Trophoblast cell (in vitro differentiated cells and primary cell): ENCODE measurements around the gene MAB21L3.

Experiments used
- DNase-seq, 2 donors: peaks; one replicate each; pipeline ENCODE4 v3.0.0-alpha.2; 2016
- H2AFZ ChIP-seq: 2 replicates; pipeline ENCODE4 v1.6.1; 2013; ENCODE audit warnings: low read length, moderate library complexity, mild to moderate bottlenecking; ENCODE audit not compliant: insufficient read depth, poor library complexity
- H2AK5ac ChIP-seq: 2 replicates; pipeline ENCODE4 v1.6.1; 2013; ENCODE audit warnings: mild to moderate bottlenecking, low read length
- H2BK120ac ChIP-seq: 2 replicates; pipeline ENCODE4 v1.6.1; 2013; ENCODE audit warnings: low read length, mild to moderate bottlenecking, moderate library complexity; ENCODE audit not compliant: insufficient read depth, poor library complexity
- H2BK12ac ChIP-seq: 2 replicates; pipeline ENCODE4 v1.6.1; 2013; ENCODE audit warnings: mild to moderate bottlenecking, low read length, moderate library complexity
- H2BK5ac ChIP-seq: 2 replicates; pipeline ENCODE4 v1.6.1; 2013; ENCODE audit warnings: low read length, low read depth, moderate library complexity, mild to moderate bottlenecking; ENCODE audit not compliant: poor library complexity
- H3K14ac ChIP-seq: 2 replicates; pipeline ENCODE4 v1.6.1; 2013; ENCODE audit warnings: mild to moderate bottlenecking, low read length
- H3K18ac ChIP-seq: 2 replicates; pipeline ENCODE4 v1.6.1; 2013; ENCODE audit warnings: mild to moderate bottlenecking, low read length
- H3K23ac ChIP-seq: 2 replicates; pipeline ENCODE4 v1.6.1; 2013; ENCODE audit warnings: low read length
- H3K27ac ChIP-seq: 2 replicates; pipeline ENCODE4 v1.5.1; 2013; ENCODE audit warnings: low read depth, mild to moderate bottlenecking, inconsistent platforms, low read length, moderate library complexity
- H3K27me3 ChIP-seq: 2 replicates; pipeline ENCODE4 v1.6.1; 2013; ENCODE audit warnings: inconsistent platforms, mild to moderate bottlenecking, low read length, moderate library complexity; ENCODE audit not compliant: insufficient read depth
- H3K36me3 ChIP-seq, 2 experiments: 1 replicate in 1 of 2; 2 replicates in 1 of 2; pipeline ENCODE4 v1.6.1; 2013; ENCODE audit warnings: low read length in 2 of 2, mild to moderate bottlenecking in 2 of 2, moderate library complexity in 1 of 2; ENCODE audit not compliant: insufficient read depth in 2 of 2, control insufficient read depth in 1 of 2
- H3K4ac ChIP-seq: 2 replicates; pipeline ENCODE4 v1.6.1; 2013; ENCODE audit warnings: low read depth, mild to moderate bottlenecking, low read length, moderate library complexity
- H3K4me1 ChIP-seq, 2 experiments: 1 replicate in 1 of 2; 2 replicates in 1 of 2; pipeline ENCODE4 v1.6.1; 2013; ENCODE audit warnings: low read length in 2 of 2, mild to moderate bottlenecking in 2 of 2, moderate library complexity in 1 of 2; ENCODE audit not compliant: insufficient read depth in 2 of 2, control insufficient read depth in 1 of 2
- H3K4me2 ChIP-seq: 2 replicates; pipeline ENCODE4 v1.6.1; 2013; ENCODE audit warnings: inconsistent platforms, mild to moderate bottlenecking, low read length, moderate library complexity
- H3K4me3 ChIP-seq: 2 replicates; pipeline ENCODE4 v1.5.1; 2013; ENCODE audit warnings: mild to moderate bottlenecking, low read depth, low read length, inconsistent platforms
- H3K79me1 ChIP-seq: one replicate; pipeline ENCODE4 v1.6.1; 2013; ENCODE audit warnings: low read length
- H3K79me2 ChIP-seq: 2 replicates; pipeline ENCODE4 v1.6.1; 2013; ENCODE audit warnings: low read length, mild to moderate bottlenecking; ENCODE audit not compliant: control insufficient read depth, insufficient read depth, poor library complexity
- H3K9ac ChIP-seq: 2 replicates; pipeline ENCODE4 v1.6.1; 2013; ENCODE audit warnings: mild to moderate bottlenecking, low read length
- H3K9me3 ChIP-seq: 2 replicates; pipeline ENCODE4 v1.6.1; 2013; ENCODE audit warnings: low read depth, mild to moderate bottlenecking, control low read depth, inconsistent platforms, low read length; ENCODE audit not compliant: insufficient read depth
- H4K12ac ChIP-seq: 2 replicates; pipeline ENCODE4 v1.6.1; 2013; ENCODE audit warnings: low read depth, mild to moderate bottlenecking, low read length, moderate library complexity
- H4K8ac ChIP-seq: 2 replicates; pipeline ENCODE4 v1.6.1; 2013; ENCODE audit warnings: low read depth, mild to moderate bottlenecking, low read length, moderate library complexity
- H4K91ac ChIP-seq: one replicate; pipeline ENCODE4 v1.6.1; 2013; ENCODE audit warnings: low read depth, mild to moderate bottlenecking, low read length, moderate library complexity
- WGBS: extraction: QIAGEN DNeasy Blood & Tissue Kit; methylation state at CpG from one replicate; pipeline ENCODE4 v1.1.7; 2013; ENCODE audit warnings: missing lambda C conversion rate; ENCODE audit not compliant: insufficient read length, insufficient coverage; ENCODE audit errors: extremely low coverage; 5-methylcytosine and 5-hydroxymethylcytosine counted together

The MAB21L3 gene

DNA sequence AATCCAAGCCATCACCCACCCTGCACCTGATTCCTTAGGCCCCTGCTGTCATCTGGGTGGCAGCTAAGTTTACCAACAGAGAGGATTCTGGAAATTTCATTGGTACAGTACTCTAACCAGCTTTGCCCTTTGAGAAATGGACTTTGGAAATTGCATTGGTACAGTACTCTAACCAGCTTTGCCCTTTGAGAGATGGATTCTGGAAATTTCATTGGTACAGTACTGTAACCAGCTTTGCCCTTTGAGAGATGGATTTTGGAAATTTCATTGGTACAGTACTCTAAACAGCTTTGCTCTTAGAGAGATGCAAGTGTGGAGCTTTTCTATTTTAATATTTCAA, 42.5 kb downstream of the MAB21L3 start:
- Histone ChIP-seq H3K27me3 (no peaks in the 10 kb centered on the region), H3K4ac (no peak overlapping the region), H2BK5ac (no peak overlapping the region), H2AK5ac (no peak overlapping the region), H4K8ac (no peak overlapping the region), H2BK120ac (no peak overlapping the region), H3K9me3 (peaks cover 4% of the 10 kb centered on the region), H3K4me3 (no peak overlapping the region), H4K91ac (no peak overlapping the region), H3K4me1 (peaks cover 2 to 5% of the 10 kb centered on the region in 2 experiments), H3K79me2 (no peaks in the 10 kb centered on the region), H3K79me1 (peaks cover 5% of the 10 kb centered on the region), H3K18ac (no peak overlapping the region), H4K12ac (no peak overlapping the region), H2AFZ (no peak overlapping the region), H3K14ac (no peak overlapping the region), H3K36me3 (no peaks in the 10 kb centered on the region), H2BK12ac (no peak overlapping the region), H3K4me2 (no peak overlapping the region), H3K23ac (no peak overlapping the region), H3K9ac (no peak overlapping the region), H3K27ac (no peak overlapping the region)
- DNase-seq = no peak

GRCh38 chr1:116154536-116154935, 43.3 kb downstream of the MAB21L3 start:
- Histone ChIP-seq H3K23ac (no peak overlapping the region), H2BK12ac (no peak overlapping the region), H4K8ac (no peak overlapping the region), H3K4me3 (no peak overlapping the region), H4K12ac (no peak overlapping the region), H3K27ac (no peak overlapping the region), H2AK5ac (no peak overlapping the region), H3K9me3 (peaks cover 4% of the 10 kb centered on the region), H2BK120ac (no peak overlapping the region), H2BK5ac (no peak overlapping the region), H3K18ac (no peak overlapping the region), H3K4ac (no peak overlapping the region), H2AFZ (no peak overlapping the region), H3K79me1 (peaks cover 5% of the 10 kb centered on the region), H3K9ac (no peak overlapping the region), H3K4me1 (peaks cover 2 to 4% of the 10 kb centered on the region in 2 experiments), H3K36me3 (no peaks in the 10 kb centered on the region), H3K14ac (no peak overlapping the region), H4K91ac (no peak overlapping the region), H3K27me3 (no peaks in the 10 kb centered on the region), H3K4me2 (no peak overlapping the region), H3K79me2 (no peaks in the 10 kb centered on the region)
- WGBS = no CpG with 5 or more reads among the region's 4 CpGs
- no peak for DNase-seq

- Histone ChIP-seq H3K23ac (peak overlapping the region; percentile 13), H2AK5ac (no peak overlapping the region), H3K4me3 (no peak overlapping the region), H3K36me3 (no peaks in the 10 kb centered on the region), H3K4me1 (peaks cover 0 to 2% of the 10 kb centered on the region in 2 experiments), H2AFZ (no peak overlapping the region), H3K9ac (no peak overlapping the region), H3K9me3 (peaks cover 2% of the 10 kb centered on the region), H3K27me3 (no peaks in the 10 kb centered on the region), H3K27ac (no peak overlapping the region), H4K91ac (no peak overlapping the region), H3K79me1 (peaks cover 3% of the 10 kb centered on the region), H3K14ac (no peak overlapping the region), H4K8ac (no peak overlapping the region), H2BK5ac (no peak overlapping the region), H2BK12ac (no peak overlapping the region), H3K18ac (no peak overlapping the region), H3K79me2 (no peaks in the 10 kb centered on the region), H3K4me2 (no peak overlapping the region), H2BK120ac (no peak overlapping the region), H4K12ac (no peak overlapping the region), H3K4ac (no peak overlapping the region)
- DNase-seq = no peak
- no CpG with 5 or more reads among the region's 4 CpGs for WGBS
These were observed 45.9 kb downstream of the MAB21L3 start for GRCh38 chr1:116157096-116157495.

DNA sequence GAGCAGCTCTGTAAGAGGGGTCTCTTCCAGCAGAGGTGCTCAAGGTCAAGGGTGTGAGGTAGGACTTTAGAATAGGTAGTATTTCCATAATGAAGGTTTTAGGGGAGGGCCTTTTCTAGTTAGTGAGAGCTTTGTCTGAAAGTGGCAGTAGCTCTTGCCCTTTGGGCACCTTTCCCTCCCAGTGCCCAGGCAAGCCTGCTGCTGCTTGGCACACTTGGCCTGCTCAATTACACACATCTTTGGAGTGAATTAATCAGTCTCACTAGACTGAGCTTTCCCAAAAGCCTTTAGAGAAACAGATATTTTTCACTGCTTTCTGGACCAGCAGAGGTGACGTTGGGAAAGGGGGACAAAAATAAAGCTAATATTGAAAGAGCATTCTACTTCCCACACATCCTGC, 48.0 kb downstream of the MAB21L3 start:
- no CpG with 5 or more reads among the region's 1 CpG for WGBS
- H3K79me2 ChIP-seq = no peaks in the 10 kb centered on the region

More for the DNA sequence above, 48.0 kb downstream of the MAB21L3 start:
- H2BK12ac ChIP-seq = no peak overlapping the region
- H3K79me1 ChIP-seq = no peaks in the 10 kb centered on the region
- DNase-seq = no peak
- no peak overlapping the region for H4K12ac ChIP-seq
- H3K23ac ChIP-seq = no peak overlapping the region
- H2AFZ ChIP-seq = no peak overlapping the region
- H3K9ac ChIP-seq = no peak overlapping the region
- H2BK120ac ChIP-seq = no peak overlapping the region
- H3K9me3 ChIP-seq = peaks cover 2% of the 10 kb centered on the region
- no peak overlapping the region for H4K91ac ChIP-seq
- H3K4me2 ChIP-seq = no peak overlapping the region
- H3K4me1 ChIP-seq = no peaks in the 10 kb centered on the region
- no peak overlapping the region for H4K8ac ChIP-seq
- no peak overlapping the region for H3K4me3 ChIP-seq
- H3K18ac ChIP-seq = no peak overlapping the region
- no peak overlapping the region for H3K14ac ChIP-seq
- no peaks in the 10 kb centered on the region for H3K27me3 ChIP-seq
- H2AK5ac ChIP-seq = no peak overlapping the region
- no peak overlapping the region for H3K4ac ChIP-seq
- H3K36me3 ChIP-seq = no peaks in the 10 kb centered on the region
- H2BK5ac ChIP-seq = no peak overlapping the region
- no peak overlapping the region for H3K27ac ChIP-seq
